Eye (tissue), 1 donor: Measurements from ENCODE around the gene SLC22A5.

Experiments used
- DNase-seq: peaks from one replicate; pipeline ENCODE4 v3.0.0-alpha.2; 2015

The SLC22A5 gene

DNA sequence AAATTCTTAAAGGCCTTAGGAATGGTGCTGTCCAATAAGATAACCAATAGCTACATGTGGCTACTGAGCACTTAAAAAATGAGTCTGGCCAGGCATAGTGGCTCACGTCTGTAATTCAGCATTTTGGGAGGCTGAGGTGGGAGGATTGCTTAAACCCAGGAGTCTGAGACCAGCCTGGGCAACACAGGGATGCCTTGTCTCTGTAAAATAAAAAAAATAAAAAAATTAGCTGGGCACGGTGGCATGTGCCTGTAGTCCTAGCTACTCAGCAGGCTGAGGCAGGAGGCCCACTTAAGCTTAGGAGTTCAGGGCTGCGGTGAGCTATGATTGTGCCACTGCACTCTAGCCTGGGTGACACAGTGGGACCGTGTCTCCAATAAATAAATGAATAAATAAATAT lies 1.3 kb upstream of the SLC22A5 start:
- DNase-seq = no peak

- peak; percentile 82 for DNase-seq
These were observed 470 bp upstream of the SLC22A5 start for GRCh38 chr5:132369007-132369473.

DNA sequence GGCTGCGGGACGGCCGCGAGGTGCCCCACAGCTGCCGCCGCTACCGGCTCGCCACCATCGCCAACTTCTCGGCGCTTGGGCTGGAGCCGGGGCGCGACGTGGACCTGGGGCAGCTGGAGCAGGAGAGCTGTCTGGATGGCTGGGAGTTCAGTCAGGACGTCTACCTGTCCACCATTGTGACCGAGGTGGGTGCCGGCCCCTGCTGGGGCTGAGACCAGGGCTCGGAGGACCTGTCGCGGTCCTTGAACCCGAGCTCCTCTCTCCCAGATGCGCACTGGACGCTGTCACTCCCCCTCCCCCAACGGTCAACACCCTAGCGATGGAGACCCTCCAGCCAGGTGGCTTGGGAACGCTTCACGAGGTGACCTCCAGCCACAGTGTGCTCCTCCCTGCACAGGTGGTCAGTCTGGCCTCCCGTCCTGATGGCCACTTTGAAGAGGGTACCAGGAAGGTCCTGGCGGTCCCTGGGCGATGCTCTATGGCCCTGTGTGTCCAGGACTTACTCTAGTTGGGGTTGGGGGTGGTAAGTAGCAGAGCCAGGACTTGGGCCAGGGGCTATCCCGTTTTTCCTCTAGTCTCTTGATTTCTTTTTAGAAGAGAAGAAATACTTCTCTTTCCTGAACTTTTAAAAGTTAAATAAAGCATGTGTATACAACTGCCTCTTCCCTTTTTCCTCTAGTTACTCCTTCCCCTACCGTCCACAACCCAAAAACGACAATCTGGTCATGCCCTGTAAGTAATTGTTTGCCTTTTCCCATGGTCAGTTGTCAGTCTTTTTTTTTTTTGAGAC lies 866 bp downstream of the SLC22A5 start:
- DNase-seq = no peak

DNA sequence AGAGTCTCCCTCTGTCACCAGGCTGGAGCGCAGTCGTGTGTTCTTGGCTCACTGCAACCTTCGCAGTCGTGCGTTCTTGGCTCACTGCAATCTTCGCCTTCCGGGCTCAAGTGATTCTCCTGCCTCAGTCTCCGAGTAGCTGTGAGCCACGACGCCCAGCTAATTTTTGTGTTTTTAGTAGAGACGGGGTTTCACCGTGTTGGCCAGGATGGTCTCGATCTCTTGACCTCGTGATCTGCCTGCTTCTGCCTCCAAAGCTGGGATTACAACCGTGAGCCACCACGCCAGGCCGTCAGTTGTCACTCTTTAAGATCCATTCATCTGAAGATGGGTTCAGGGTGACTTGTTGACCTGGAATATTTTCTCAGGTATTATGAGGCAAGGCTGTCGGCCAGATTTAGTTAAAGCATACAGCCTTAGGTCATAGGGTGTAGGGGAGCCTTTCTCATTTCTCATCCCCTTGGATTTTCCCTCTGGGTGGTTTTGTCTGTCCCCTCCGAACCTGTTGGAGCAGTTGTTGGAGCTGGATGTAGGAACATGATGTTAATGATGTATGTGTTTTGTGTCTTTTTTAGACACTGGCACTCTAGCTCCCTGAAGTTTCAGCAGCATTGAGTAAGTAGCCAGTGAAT lies 1.6 kb downstream of the SLC22A5 start:
- DNase-seq = no peak

DNA sequence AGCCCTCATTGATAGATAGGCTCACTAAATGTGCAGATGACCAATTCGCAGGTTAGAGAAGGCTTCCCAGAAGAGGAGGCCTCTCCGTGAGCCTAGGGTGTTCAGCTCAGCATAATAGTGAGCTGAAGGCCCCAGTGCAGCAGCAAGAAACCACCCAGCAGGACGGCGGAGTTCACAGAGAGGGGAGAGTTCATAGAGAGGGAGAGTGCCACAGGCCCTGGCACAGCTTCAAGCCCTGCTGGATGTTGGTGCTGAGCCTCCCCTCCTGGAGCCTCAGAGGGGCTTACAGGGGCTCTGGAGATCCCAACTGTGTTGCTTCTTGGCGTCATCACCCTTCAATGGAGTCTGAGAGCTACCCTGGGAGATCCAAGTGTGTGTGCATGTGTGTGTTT lies 2.1 kb downstream of the SLC22A5 start:
- DNase-seq = no peak

DNA sequence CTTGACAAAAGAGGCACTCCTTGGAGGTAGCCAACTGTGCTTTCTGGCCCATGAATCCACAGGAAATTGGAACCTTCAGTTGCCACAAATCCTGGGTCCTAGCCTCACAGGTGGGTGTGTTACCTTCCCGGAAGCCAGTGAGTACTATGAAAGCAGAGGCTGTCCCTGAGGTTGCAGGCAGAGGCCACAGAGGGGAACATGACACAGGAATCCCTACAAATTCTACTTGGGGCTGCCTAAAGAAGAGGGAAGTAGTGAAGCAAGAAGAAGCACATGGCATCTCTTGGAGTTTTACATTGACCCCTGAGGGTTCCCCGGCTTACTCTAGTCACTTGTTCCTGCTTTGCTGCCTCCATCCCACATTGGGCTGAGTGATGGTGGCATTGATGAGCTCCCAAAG lies 2.6 kb downstream of the SLC22A5 start:
- DNase-seq = no peak

DNA sequence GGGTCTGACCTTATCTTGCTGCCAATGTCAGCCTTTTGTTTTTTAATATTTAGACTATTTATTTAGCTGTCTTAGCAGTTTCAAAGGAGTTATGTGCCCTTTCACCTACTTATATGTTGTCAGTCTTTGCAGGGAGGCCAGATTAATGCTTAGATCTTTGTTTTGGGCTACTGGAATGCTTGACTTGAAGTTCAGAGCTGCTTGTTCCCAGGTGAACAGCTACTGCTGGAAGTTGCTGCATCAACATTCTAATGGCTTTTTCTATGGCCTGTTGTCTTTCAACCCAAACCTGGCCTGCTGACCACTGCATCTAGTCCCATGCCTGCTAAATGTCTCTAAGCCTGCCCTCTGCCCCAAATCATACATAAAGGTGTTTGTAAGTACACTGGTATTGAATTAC lies 3.0 kb downstream of the SLC22A5 start:
- DNase-seq = no peak

DNA sequence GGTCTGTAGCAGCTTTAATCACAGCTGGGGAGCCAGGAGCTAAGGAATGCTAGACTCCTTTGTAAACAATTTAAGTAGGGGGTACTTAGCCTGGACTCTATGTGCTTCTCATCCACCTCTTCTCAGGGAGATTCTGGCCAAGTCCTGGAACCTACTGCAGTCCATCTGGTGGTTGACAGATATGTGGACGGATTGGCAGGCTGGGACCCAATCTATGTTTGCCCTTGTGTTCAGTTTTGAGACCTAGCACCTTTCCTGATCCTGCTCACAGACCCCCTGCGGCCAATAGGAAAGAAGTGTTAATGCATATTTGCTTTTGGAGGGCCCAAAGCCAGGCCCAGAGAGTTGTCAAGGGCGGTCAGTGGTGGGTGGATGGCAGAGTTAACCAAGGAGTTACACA lies 6.4 kb downstream of the SLC22A5 start:
- no peak for DNase-seq

- no peak for DNase-seq
These were observed 7.5 kb downstream of the SLC22A5 start for GRCh38 chr5:132376694-132377641.

DNA sequence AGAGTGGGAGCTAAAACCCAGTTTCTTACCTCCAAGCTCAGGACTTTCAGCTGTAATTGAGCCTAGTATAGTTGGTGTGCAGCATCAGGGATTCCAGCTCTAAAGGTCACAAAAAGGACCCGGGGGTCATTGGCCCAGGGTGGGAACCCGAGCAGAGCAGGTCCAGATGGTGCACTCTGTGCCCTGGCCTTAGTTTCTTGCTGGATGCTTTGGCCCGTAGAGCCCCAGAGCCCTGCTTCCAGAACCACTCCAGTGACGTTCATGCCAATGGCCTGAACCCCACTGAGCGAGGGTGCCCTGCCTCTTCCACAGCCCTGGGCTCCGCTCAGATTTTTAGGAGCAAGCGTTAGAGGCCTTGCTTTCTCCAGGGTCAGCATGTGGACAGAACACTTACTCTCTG lies 8.2 kb downstream of the SLC22A5 start:
- DNase-seq = no peak

- DNase-seq = no peak
These were observed 9.1 kb downstream of the SLC22A5 start for GRCh38 chr5:132378580-132378979.

GRCh38 chr5:132380047-132380446 lies 10.5 kb downstream of the SLC22A5 start:
- no peak for DNase-seq

DNA sequence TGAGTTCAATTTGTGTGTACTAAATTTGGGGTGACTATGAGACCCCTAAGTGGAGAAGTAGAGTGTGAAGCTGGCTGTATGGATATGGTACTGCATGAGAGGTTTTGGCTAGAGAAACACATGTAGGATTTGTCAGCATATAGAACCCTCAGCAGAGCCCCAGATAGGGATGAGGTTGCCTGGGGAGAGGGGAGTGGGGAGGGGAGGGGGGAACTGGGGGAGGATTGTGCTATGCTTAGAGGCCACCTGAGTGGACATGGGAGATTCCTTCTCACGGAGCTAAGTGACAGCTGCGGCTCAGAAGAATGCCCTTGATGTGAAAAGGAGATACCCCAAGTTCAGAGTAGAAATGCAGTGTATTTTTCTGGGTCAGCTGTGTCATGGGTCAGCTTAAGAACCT lies 11.2 kb downstream of the SLC22A5 start:
- no peak for DNase-seq

DNA sequence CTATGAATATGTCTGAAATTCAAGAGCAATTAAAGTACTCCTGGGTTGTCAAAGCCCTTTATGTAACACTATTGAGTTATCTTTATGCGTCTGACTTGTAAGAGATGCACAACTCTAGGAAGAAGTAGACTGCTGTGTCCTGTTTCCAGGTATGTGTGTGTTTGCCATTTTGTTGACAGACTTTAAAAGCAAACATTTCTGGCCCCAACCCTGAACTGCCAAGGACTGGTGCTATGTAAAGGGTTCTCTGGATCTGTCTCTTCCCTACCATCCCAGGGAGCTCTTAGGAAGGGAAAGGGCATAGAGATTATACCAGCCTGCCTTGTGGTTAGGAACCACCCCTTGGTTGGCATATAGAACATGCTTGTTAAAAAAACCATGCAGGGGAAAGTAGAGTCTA lies 12.1 kb downstream of the SLC22A5 start:
- DNase-seq = no peak

GRCh38 chr5:132383261-132383660 lies 13.8 kb downstream of the SLC22A5 start:
- DNase-seq = no peak

DNA sequence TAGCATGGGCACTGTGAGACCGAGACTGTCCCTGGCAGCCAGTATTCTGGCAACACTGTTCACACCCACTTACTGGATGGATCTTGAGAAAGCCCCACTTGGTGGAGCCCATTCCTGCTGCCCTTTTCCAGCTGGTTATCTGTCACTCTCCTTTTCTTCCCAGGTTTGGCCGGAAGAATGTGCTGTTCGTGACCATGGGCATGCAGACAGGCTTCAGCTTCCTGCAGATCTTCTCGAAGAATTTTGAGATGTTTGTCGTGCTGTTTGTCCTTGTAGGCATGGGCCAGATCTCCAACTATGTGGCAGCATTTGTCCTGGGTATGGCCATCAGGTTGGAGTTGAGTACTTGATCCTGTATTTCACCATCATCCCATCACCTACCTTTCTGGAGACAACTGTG lies 14.5 kb downstream of the SLC22A5 start:
- DNase-seq = no peak

GRCh38 chr5:132384506-132385050 lies 15.1 kb downstream of the SLC22A5 start:
- DNase-seq = no peak

GRCh38 chr5:132385326-132386105 lies 16.0 kb downstream of the SLC22A5 start:
- DNase-seq = peak; percentile 79

DNA sequence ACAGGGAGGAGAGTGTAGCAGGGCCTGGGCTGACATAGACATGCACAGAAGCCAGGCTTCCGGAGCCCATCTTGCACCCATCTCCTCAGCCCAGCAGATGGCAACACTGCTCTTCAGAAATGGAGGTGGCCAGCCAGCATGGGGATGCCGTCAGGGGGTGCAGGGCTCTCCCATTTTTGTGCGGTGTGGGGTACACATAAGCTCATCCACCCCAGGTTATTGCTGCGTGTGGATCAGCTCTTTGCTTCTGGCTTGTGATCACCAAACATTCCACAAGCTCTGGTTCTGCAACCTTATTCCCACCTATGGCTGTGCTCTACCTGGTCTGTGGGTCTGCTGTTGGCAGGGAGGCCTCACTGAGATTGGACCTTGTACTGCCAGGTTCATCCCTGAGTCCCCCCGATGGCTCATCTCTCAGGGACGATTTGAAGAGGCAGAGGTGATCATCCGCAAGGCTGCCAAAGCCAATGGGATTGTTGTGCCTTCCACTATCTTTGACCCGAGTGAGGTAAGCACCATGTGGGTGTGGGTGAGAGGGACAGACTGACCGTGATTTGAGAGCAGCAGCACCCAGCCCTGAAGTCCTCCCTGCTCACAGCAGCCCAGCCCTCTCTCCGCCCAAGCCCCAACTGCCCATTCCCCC lies 17.3 kb downstream of the SLC22A5 start:
- peak; percentile 84 for DNase-seq

GRCh38 chr5:132387640-132388117 lies 18.2 kb downstream of the SLC22A5 start:
- DNase-seq = peak; percentile 58

- no peak for DNase-seq
These were observed 18.9 kb downstream of the SLC22A5 start for GRCh38 chr5:132388244-132389050.
